Right lobe of liver (tissue), 6 donors: Measurements from ENCODE around the gene ERCC4. TPM values are rescaled to one million over a fixed set of nuclear protein-coding genes. Genes with fewer than 3 reads are reported as not detected.

Experiments used
- ATAC-seq, 4 donors: fragments of 200-7000 bp; cut with Tn5 transposase; one replicate each; pipeline ENCODE4 v1.9.1; 2020; ENCODE audit warnings: mild to moderate bottlenecking in 4 of 4, moderate library complexity in 4 of 4
- DNase-seq, 3 donors: peaks; one replicate each; pipeline ENCODE4 v3.0.0-alpha.2; 2020
- H3K27ac ChIP-seq, 3 donors: fragments of 200-600 bp; one replicate each; pipeline ENCODE4 v1.8.0; 2022
- H3K27me3 ChIP-seq, 2 donors: fragments of 200-600 bp; one replicate each; pipeline ENCODE4 v1.8.0; 2022
- H3K36me3 ChIP-seq, 4 donors: fragments of 200-600 bp; sonication (generic) in 1 of 4; one replicate each; pipeline versions ENCODE4 v1.5.1 to v1.8.0; 2017 to 2022; ENCODE audit warnings: control low read depth in 1 of 4
- H3K4me1 ChIP-seq, 4 donors: fragments of 200-600 bp; sonication (generic) in 1 of 4; one replicate each; pipeline versions ENCODE4 v1.5.1 to v1.8.0; 2017 to 2022; ENCODE audit warnings: control low read depth in 1 of 4
- H3K4me3 ChIP-seq, 3 donors: fragments of 200-600 bp; one replicate each; pipeline ENCODE4 v1.8.0; 2022
- H3K9me3 ChIP-seq, 4 donors: fragments of 200-600 bp; sonication (generic) in 1 of 4; one replicate each; pipeline versions ENCODE4 v1.5.1 to v1.8.0; 2017 to 2022; ENCODE audit warnings: control low read depth in 1 of 4
- CTCF ChIP-seq, 4 donors: fragments of 200-600 bp in 3 of 4; fragments of 450-650 bp in 1 of 4; IDR thresholded peaks; one replicate each; pipeline versions ENCODE4 v1.5.1 to v1.8.0; 2016 to 2022; ENCODE audit warnings: antibody characterized with exemption in 4 of 4, mild to moderate bottlenecking in 2 of 4
- POLR2A ChIP-seq: fragments of 450-650 bp; IDR thresholded peaks from one replicate; pipeline ENCODE4 v1.6.1; 2017; ENCODE audit warnings: antibody characterized with exemption, mild to moderate bottlenecking
- WGBS: methylation state at CpG from one replicate; pipeline ENCODE4 v1.1.6; 2018; ENCODE audit warnings: low coverage, low lambda C conversion rate; ENCODE audit not compliant: insufficient coverage; ENCODE audit errors: missing lambda C conversion rate; 5-methylcytosine and 5-hydroxymethylcytosine counted together
- intact Hi-C, 2 donors: fragments of 100-400 bp; cut with DNase I; formaldehyde crosslinking; loops; one replicate each; pipeline versions ENCODE4 v1.11.2 to v1.14.1; 2022
- total RNA-seq, 6 experiments: library from RNA; depleted of rRNA in 2 of 6; stranded (reverse); fragments of >200 nt in 2 of 6; fragmentation: NEBNext Ultra II Directional in 3 of 6; extraction: Animal tissue kit (Norgen Biotek cat#: 25700) in 3 of 6; gene quantifications; one replicate each; pipeline versions ENCODE4 v1.1.0 to v1.2.4, GENCODE V29; 2016 to 2023
- donor health status: DM: no; HTN: yes; CAD: no.
- donor health status: DM: no; HTN: no; CAD: no.
- donor health status: DM: no; HTN: no; CAD: no.
- donor health status: DM: no; HTN: yes; CAD: no.
- donor health status: DM: no; HTN: yes; CAD: no.

ERCC4 gene
- total RNA-seq, 6 experiments from 2014 or later: 3.4 to 7.3 (median 5.7) TPM

GRCh38 chr16:13920510-13920818, 510 bp downstream of the ERCC4 start:
- intact Hi-C loops: no loop called here
- Histone ChIP-seq H3K27me3 (no peaks in the 10 kb centered on the region), H3K27ac (peak overlapping the region; percentile 46 to 68 (median 54)), H3K4me3 (peak overlapping the region; percentile 76 to 98 (median 88)), H3K4me1 (peaks cover 0 to 15% (median 2%) of the 10 kb centered on the region in 4 donors), H3K36me3 (peaks cover 0 to 23% (median 10%) of the 10 kb centered on the region in 4 donors), H3K9me3 (no peaks in the 10 kb centered on the region)
- TF ChIP-seq POLR2A (no peak), CTCF (IDR thresholded peaks at IDR 0.05) (no peak)
- ATAC-seq (no peak), DNase-seq (no peak)
- 3% methylated on average over 10 of the region's 10 CpGs for WGBS

- TF ChIP-seq CTCF (IDR thresholded peaks at IDR 0.05): no peak
- no peak for TF ChIP-seq POLR2A
- ATAC-seq (no peak), DNase-seq (no peak)
- H3K36me3 ChIP-seq: peaks cover 0 to 26% (median 12%) of the 10 kb centered on the region in 4 donors
- H3K9me3 ChIP-seq: no peaks in the 10 kb centered on the region
- intact Hi-C loops: no loop called here
- H3K27ac ChIP-seq: no peak overlapping the region
- no peaks in the 10 kb centered on the region for H3K27me3 ChIP-seq
- peaks cover 0 to 15% (median 2%) of the 10 kb centered on the region in 4 donors for H3K4me1 ChIP-seq
- WGBS: 57% methylated on average over 1 of the region's 2 CpGs
- H3K4me3 ChIP-seq: no peak overlapping the region
Measured at GRCh38 chr16:13921328-13921727, 1.4 kb downstream of the ERCC4 start.

- H3K4me1 ChIP-seq: peaks cover 0 to 15% (median 2%) of the 10 kb centered on the region in 4 donors
- DNase-seq: no peak
- 37% methylated on average over 4 of the region's 4 CpGs for WGBS
- H3K27me3 ChIP-seq: no peaks in the 10 kb centered on the region
- intact Hi-C loops: no loop called here
- H3K9me3 ChIP-seq: no peaks in the 10 kb centered on the region
- no peak for ATAC-seq
- no peak overlapping the region for H3K4me3 ChIP-seq
- TF ChIP-seq POLR2A (no peak), CTCF (IDR thresholded peaks at IDR 0.05) (peak; percentile 56 to 77 (median 67))
- H3K36me3 ChIP-seq: peaks cover 0 to 36% (median 14%) of the 10 kb centered on the region in 4 donors
- H3K27ac ChIP-seq: no peak overlapping the region
Measured at GRCh38 chr16:13923703-13924298, 3.8 kb downstream of the ERCC4 start.

- no peak for ATAC-seq
- no peak for TF ChIP-seq CTCF (IDR thresholded peaks at IDR 0.05)
- TF ChIP-seq POLR2A: no peak
- DNase-seq: no peak
- no peak overlapping the region for H3K27ac ChIP-seq
- no peaks in the 10 kb centered on the region for H3K27me3 ChIP-seq
- intact Hi-C loops: no loop called here
- 80% methylated on average over 4 of the region's 4 CpGs for WGBS
- peaks cover 0 to 40% (median 14%) of the 10 kb centered on the region in 4 donors for H3K36me3 ChIP-seq
- no peaks in the 10 kb centered on the region for H3K9me3 ChIP-seq
- no peak overlapping the region for H3K4me3 ChIP-seq
- H3K4me1 ChIP-seq: peaks cover 0 to 8% (median 0%) of the 10 kb centered on the region in 4 donors
Measured at GRCh38 chr16:13926464-13926863, 6.5 kb downstream of the ERCC4 start.
